NT2/D1 (cell line): ENCODE data around the gene FEM1B.

ENCODE experiments used
- SUZ12 ChIP-seq: IDR thresholded peaks from 2 replicates; pipeline ENCODE4 v1.6.1; 2011; ENCODE audit not compliant: insufficient read length, insufficient read depth; ENCODE audit errors: extremely low read depth
- YY1 ChIP-seq: IDR thresholded peaks from 2 replicates; pipeline ENCODE4 v1.6.1; 2011; ENCODE audit not compliant: insufficient read length, insufficient read depth
- ZNF274 ChIP-seq: IDR thresholded peaks from 2 replicates; pipeline ENCODE4 v1.6.1; 2011; ENCODE audit warnings: mild to moderate bottlenecking, low read depth, low read length

GRCh38 chr15:68315495-68316031 is 38.0 kb downstream of the FEM1B start:
- TF ChIP-seq YY1 = no peak
- TF ChIP-seq SUZ12 = no peak
- no peak for TF ChIP-seq ZNF274
